AG10803 (cell line): ENCODE measurements around the gene MFF.
A peak's percentile ranks its signal among the peaks of the same experiment; 100 is the strongest.
"Not testable (repeated sequence)": the region's sequence is repeated elsewhere in the genome, so short reads cannot be mapped to it uniquely, and the experiment has no call there.

Source experiments
- DNase-seq: peaks from one replicate; pipeline ENCODE4 v3.0.0; 2010; ENCODE audit warnings: low read depth
- H3K4me3 ChIP-seq: 2 replicates; pipeline ENCODE4 v1.5.1; 2011; ENCODE audit warnings: mild to moderate bottlenecking, low read length, control low read depth
- TF ChIP-seq, protein P1 (sequence below): conservative IDR thresholded peaks from 2 replicates; pipeline ENCODE4 v1.5.1; 2011; ENCODE audit warnings: mild to moderate bottlenecking, low read length, control low read depth, inconsistent platforms

The MFF gene

DNA sequence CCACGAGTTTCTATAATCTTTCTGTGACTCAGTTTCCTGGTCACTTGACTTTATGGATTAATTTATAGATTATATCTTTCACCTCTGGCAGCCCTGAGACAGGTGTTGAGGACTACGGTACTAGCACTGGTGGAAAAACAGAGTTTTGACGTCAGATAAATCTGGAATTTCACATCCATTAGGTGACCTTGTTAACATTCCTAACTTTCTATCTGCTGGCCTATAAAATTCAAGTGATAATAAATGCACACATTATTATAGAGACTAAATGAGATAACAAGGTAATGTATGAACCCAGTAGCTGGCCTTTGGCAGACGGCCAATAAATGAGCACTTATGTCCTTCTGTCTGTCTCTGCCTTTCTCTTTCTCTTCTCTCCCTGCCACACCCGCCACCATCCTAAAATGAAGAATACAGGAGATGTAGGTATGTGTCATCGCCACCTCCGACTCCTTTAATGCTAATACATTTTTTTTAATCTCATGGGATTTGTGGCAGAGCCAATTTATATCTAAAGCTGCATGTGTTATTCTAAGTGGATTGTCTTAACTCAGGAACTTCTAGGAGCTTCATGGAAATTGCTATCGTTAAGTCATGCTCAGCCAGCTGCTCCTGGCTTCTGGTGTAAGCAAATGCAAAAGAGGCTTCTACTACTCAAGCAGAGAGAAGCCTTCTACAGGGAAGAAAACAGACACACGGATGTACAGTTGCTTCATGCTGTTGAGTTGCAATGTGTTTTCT is 51.8 kb downstream of the MFF start:
- peak; percentile 61 for DNase-seq
- no peak overlapping the region for H3K4me3 ChIP-seq
- TF ChIP-seq, protein P1, sequence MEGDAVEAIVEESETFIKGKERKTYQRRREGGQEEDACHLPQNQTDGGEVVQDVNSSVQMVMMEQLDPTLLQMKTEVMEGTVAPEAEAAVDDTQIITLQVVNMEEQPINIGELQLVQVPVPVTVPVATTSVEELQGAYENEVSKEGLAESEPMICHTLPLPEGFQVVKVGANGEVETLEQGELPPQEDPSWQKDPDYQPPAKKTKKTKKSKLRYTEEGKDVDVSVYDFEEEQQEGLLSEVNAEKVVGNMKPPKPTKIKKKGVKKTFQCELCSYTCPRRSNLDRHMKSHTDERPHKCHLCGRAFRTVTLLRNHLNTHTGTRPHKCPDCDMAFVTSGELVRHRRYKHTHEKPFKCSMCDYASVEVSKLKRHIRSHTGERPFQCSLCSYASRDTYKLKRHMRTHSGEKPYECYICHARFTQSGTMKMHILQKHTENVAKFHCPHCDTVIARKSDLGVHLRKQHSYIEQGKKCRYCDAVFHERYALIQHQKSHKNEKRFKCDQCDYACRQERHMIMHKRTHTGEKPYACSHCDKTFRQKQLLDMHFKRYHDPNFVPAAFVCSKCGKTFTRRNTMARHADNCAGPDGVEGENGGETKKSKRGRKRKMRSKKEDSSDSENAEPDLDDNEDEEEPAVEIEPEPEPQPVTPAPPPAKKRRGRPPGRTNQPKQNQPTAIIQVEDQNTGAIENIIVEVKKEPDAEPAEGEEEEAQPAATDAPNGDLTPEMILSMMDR, result no peak

GRCh38 chr2:227377467-227378351 is 52.7 kb downstream of the MFF start:
- peak; percentile 36 for DNase-seq
- no peak overlapping the region for H3K4me3 ChIP-seq
- TF ChIP-seq, protein P1, result 0 out of 2 replicates have a peak, but pooled peaks have one; percentile 15

GRCh38 chr2:227378371-227378782 is 53.3 kb downstream of the MFF start:
- no peak overlapping the region for H3K4me3 ChIP-seq
- peak; percentile 73 for DNase-seq
- TF ChIP-seq, protein P1, result no peak

GRCh38 chr2:227379095-227379494 is 54.0 kb downstream of the MFF start, which contains the start of gene TM4SF20:
TSS of gene TM4SF20 (minus strand) at chr2:227379306. CDS start at chr2:227379268, 38 bp downstream.
- DNase-seq, result no peak
- no peak within 1 kb of the TSS for H3K4me3 ChIP-seq
- TF ChIP-seq, protein P1, result no peak

DNA sequence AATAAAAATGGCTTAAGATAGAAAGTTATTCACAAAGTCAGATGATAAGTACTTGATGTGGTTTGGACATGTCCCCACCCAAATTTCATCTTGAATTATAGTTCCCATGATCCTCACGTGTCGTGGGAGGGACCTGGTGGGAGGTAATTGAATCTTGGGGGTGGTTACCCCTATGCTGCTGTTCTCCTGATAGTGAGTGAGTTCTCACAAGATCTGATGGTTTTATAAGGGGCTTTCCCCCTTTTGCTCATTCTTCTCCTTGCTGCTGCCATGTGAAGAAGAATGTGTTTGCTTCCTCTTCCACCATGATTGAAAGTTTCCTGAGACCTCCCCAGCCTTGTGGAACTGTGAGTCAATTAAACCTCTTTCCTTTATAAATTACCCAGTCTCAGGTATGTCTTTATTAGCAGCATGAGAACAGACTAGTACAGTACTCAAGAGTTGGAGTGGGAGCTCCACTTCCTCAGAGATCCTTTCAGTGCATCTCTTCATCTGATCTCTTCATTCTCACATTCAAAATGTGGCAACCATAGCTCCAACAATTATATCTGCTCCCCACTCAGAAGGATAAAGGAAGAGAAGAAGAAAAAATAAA is 57.3 kb downstream of the MFF start:
- not testable (repeated sequence) for H3K4me3 ChIP-seq, DNase-seq

GRCh38 chr2:227383686-227384085 is 58.6 kb downstream of the MFF start:
- H3K4me3 ChIP-seq, result no peak overlapping the region
- peak; percentile 58 for DNase-seq
- TF ChIP-seq, protein P1, result no peak

GRCh38 chr2:227386630-227387029 is 61.6 kb downstream of the MFF start:
- H3K4me3 ChIP-seq, result no peak overlapping the region
- TF ChIP-seq, protein P1, result no peak
- no peak for DNase-seq

- not testable (repeated sequence) for DNase-seq, H3K4me3 ChIP-seq
Measured at GRCh38 chr2:227387583-227387982, 62.5 kb downstream of the MFF start, which contains the start of gene SCYGR1. TSS of gene SCYGR1 (minus strand) at chr2:227387949. CDS start at chr2:227387949, 0 bp downstream.
